GM19324 (cell line): ENCODE measurements around the gene STC2.
"Not testable (repeated sequence)": the region's sequence is repeated elsewhere in the genome, so short reads cannot be mapped to it uniquely, and the experiment has no call there.

Experiments
- ATAC-seq: cut with Tn5 transposase; IDR thresholded peaks from one replicate; pipeline ENCODE4 v1.9.1; 2021; ENCODE audit warnings: mild to moderate bottlenecking, moderate library complexity; ENCODE audit not compliant: unreplicated experiment, low FRiP score

Gene STC2

DNA sequence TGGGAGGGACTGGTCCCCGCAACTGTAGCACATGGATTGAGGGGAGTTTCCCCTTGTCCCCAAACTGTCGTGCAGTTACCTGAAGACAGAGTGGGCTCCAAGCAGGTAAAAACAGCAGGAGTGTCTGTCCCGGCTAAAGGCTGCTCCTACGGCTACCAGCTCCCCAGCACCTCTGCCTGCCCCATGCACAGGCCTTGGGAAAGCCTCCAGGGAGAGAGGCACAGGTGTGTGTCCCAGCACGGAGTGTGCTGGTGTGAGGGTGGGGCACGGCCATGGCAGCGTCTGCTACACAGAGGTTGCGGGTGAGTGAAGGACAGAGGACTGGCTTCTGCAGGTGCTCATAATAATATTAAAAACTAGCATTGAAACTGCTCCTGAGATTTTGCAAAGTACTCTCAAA is 30.4 kb downstream of the STC2 start:
- no peak for ATAC-seq

DNA sequence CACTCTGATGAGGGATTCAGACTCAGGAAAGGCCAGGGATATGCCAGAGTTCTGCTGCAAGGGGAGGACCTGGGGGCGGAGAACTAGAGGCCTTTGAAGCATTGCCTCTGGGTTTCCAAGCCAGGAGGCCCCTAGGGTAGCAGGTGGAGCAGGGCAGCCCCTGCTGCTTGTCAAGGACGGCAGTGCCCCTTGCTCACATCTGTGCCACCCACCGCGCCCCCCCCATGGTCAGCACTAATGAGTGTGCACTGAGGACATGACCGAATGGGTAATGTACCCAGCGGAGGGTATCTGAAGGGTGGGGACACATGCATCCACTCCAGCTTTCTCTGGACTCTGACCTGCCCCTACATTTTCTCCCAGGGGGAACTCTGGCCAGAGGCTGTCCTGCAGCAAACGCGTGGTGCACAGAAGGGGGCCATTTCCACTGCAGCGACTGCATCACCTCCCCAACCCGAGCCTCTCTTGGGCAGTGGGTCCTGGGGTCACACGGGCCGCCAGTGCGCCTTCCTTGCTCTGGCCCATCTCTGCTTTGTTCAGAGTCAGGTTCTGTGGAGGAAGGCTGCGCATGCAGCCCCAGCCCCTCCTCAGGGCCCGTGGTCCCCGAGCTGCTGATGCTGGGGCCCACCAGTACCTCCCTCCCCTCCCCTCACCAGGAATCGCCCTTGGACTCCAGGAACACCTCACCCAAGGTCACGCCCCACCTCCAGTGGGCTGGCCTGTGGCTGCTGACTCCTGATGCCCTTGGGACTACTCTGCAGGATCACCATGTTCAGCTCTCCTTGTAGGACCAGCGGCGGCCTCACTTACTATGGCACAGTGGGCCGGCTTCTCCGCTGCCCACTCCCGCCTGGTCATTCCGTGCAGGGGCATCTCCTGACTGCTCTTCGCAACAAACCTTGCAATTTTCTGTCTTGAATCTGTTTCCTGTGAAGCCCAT is 31.2 kb downstream of the STC2 start:
- ATAC-seq, result no peak

DNA sequence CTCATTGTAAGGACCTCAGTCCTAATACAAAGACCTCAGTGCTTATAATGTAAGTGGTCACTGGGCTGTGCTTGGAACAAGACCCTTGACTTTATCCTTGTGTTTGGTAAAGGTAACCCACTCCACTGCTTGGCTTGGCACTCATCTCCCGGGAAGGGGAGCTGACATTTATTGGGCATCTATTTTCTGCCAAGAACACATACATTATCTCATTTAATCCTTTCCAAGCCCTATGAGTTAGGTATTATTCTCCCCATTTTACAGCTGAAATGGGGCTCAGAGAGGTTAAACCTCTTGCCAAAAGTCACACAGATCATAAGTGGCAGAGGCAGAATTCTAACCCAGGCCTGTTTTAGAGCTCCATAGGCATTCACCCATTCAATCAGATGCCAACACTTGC is 32.4 kb downstream of the STC2 start:
- no peak for ATAC-seq

DNA sequence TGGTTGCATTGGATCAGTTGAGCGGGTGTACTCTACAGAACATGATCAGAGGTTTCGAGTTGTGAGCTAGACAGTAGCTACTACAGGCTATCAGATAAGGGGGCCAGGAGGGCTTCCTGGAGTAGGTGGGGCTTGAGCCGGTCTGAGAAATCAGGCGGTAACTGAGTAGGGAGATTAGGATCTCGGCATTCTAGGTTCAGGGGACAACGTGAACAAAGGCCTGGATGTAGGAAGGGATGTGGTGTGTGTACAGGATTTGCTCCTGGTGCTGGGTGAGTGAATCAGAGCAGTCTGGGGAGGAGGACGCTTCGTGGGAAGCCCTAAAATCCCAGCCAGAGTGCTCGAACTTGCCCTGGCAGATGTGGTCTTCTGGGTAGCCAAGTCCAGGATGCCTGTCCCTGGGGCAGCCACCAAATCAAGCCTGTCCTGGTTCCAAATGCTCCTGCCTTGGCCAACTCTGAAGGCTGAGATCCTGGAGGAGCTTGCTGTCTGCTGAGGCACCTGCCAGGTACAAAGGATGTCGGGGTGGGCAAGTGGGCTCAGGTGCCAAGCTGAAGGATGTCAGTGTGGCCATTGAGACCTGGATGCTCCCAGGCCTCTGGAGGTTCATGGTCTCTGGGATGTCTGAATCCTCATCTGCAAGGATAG is 33.4 kb downstream of the STC2 start:
- ATAC-seq, result no peak

DNA sequence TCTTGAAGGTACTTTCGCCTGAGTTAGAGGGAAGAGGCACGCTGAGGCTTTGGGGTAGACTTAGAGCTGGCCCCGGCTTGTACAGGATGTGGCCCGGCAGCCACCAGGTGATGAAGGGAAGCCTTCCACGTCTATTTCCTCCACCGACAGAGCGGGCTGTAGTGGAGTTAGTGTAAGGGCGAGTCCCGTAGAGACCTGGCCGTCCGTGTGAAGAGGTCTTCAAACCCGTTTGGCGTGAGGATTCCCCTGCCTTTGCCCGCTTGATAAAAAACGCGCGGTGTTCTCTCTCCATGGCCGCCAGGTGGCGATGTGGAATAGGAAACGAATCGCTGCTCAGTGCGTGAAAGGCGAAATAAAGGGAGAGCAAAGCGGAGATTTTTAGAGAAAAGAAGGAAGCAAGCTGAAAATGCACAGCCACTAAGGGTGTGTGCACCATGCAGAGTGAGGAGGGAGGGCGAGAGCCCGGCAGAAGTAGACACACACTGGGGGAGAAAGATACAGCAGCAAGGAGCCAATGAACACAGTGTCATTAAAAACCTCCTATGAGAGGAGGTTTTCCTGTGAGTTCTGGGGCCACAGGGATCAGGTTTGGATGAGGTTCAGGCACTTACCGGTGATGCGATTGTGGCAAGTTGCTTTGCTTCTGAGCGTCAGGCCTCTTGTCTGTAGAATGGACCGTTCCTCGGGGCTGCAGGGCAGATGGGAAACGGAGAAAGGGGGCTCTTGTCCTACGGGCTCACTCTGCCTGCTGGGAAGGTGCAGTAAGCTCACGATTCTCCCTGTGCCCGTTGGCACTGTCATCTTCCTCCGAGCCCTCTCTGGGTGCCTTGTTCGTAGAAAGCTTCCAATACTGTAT is 34.2 kb downstream of the STC2 start:
- peak; percentile 42 for ATAC-seq

DNA sequence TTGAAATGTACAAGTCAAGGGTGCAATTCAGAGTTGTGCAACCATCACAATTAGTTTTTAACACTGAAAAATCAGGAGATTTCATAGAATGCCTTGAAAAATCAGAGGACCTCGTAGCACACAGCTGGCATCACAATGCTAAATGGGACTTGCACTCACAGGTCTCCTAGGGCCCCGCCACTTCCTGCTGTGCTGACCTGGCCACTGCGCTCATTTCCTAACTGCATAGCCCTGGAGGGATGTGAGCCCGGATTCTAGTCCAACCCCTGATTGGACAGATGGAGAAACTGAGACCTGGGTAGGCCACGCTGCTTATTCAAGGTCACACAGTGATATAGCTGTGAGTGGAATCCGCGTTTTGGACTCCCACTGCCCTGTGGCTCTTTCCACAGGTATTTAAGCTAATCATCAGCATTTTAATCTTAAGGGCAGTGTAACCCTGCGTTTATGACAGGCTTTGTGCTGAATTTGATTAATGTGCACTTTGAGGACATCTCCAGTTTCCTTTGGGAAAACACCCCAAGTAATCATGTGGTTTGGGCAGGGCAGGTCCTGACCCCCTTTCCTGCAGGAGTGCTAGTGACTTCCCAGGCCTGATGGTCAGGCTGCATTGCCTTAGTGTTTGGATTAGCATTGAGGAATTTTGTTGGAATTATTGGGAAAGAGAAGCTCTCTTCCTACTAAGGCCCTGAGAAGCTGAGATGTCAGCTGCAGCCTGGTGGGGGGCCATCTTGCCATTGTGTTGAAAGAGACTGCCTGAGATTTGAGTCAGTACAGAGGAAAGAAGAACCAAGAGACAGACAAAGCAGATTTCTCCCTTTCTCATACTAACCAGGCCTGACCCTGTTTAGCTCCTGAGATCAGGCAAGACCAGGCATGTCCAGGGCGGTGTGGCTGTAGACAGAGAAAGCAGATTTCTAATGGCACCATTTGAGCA is 36.2 kb downstream of the STC2 start:
- ATAC-seq, result no peak

DNA sequence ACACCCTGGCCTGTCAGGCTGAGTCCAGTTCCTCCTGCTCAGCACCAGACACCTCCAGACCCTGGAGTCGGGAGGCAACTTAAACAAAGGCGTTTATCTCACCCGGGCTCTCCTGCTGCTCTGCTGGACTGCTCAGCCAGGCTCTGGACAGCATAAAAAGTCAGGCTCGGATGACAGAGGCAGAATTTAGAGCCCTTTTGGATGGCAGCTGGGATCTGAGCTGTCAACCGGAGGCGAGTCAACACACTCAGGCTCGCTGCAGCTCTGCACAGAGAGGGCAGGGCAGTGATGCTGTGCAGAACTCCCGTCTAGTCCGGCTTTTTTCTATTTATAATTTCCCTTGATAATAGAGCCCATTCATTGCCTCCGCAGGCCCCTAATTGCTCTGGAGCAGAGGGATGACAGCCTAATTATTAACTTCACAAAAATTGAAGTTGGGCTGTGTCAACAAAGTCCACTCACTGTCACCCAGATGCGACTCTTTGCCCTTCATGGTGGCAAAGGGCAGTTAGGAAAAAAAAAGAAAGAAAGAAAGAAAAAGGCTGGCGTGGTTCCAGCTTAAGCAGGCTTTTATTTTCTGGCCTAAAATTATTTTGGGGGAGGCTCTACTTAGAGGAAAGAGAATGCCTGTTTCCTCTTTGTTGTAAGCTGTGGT is 37.6 kb downstream of the STC2 start:
- no peak for ATAC-seq

DNA sequence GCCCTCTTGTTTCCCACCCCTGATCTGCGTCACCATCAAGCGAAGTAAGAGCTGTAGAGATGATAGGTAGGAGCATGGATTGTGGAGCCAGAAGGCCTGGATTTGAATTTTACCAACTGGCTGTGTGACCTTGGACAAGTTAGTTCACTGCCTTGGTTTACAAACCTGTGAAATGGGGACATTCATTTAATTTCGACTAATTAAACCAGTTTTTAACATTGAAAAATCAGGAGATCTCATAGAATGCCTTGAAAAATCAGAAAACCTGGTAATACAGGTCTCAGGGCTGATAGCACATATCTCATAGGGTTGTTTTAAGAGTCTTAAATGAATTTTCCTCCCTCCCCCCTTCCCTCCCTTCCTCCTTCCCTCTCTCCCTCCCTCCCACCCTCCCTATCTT is 38.8 kb downstream of the STC2 start:
- no peak for ATAC-seq

DNA sequence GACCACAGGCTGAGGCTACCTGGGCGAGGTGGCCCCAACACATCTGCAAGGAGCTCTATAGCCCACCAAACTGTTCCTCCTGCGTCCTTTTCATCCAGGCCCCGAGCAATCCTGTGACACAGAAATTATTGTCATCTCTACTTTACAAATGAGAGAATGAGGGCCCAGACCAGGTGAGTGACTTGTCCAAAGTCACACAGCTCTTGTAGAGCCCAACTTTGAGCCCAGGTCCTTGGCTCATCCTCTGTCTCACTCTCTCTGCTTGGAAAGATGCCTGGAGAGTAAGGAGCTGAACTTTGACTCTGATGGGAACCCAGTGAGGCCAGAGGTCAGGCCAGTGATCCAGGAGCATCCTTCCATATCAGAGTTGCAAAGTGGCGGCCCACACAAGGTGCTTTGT is 39.6 kb downstream of the STC2 start:
- ATAC-seq, result no peak

DNA sequence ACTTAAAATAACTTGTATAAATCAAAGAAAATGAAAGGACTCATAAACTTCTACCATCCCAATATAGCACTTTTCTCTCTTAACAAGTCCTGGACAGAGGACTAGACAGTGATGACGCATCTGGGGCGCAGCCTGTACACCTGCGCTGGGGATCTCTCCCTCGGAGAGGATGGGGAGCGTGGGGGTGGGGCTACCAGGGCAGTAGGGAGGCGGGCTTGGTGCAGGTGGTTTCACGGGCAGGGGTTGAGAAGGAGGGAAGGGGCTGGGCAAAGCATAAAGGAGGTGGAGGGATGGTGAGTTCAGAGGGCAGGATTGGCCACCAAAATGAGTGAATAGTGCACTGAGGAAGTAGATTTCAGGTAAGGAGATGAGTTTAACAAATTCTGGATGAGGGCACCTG is 41.1 kb downstream of the STC2 start:
- ATAC-seq, result no peak

DNA sequence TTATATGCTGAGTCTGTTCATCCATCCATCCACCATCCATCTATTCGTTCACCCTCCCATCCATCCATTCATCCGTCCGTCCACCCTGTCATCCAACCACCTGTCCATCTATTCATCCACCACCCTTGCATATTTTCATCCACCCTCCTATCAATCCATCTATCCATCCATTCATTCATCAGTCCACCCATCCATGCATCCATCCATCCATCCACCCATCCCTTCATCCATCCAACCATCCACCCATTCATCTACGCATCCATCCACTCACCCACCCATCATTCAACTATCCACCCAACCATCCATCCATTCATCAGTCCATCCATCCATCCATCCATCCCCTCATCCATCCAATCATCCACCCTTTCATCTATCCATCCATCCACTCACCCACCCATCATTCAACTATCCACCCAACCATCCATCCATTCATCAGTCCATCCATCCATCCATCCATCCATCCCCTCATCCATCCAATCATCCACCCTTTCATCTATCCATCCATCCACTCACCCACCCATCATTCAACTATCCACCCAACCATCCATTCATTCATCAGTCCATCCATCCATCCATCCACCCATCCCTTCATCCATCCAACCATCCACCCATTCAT is 43.8 kb downstream of the STC2 start:
- ATAC-seq, result not testable (repeated sequence)

DNA sequence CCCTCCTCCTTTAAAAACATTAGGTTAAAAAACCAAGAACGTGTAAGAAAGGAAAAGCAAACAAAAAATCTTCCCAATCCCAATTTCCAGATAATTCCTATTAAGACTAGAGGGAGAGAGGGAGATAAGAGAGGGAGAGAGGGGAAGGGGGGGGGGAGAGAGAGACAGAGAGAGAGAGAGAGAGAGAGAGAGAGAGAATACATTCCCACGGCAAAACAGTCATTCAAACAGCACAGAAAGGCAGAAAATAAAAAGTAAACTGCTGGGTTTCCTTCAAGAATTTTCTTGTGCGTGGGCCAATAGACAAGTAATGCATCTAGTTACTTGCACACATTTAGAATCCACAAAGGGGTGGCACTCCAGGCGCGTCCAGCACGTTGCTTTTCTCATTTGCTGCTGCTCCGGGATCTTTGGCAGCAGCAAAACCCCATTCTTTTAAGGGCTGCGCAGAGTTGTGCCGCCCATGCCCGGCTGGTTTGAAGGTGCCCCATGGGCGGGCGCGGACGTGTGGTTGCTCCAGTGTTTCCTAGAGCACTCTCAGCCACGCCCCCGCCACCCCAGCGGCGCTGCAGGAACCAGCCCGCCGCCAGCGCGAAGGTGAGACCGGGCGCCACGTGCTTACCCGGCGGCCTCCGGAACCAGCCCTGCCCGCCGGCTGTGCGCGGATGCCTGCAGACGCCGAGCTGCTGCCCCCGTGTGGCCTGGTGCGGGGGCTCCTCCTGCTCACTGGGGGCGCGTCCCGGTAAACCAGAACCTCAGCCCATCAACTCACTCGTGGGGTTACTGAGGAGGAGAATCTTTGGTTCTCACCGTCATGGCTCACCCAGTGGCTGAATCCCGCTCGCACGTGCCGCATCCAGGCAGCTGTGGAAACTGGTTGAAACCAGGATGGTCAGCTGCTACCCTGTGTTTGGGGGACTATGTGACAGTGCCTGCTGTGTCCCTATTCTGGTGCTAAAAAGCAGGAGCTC is 44.6 kb downstream of the STC2 start:
- peak; percentile 94 for ATAC-seq

DNA sequence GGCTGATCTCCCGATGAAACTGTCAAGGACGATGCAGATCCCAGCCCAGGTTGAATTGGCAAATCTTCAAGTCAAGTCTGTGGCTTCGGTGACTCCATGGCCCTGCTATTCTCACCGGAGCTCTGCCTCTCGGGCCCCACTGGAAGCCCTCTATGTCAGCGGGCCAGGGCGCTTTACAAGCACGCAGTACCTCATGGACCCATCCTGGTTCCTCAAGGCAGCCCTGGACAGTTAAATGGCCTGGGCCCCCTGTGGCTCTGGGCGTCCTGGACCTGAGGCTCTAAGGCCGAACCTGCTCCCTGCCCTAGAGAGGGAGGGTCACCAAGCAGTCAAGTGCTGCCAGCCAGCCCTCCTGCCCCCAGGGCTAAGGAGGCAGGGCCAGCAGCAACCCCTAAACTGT is 45.3 kb downstream of the STC2 start:
- ATAC-seq, result no peak

DNA sequence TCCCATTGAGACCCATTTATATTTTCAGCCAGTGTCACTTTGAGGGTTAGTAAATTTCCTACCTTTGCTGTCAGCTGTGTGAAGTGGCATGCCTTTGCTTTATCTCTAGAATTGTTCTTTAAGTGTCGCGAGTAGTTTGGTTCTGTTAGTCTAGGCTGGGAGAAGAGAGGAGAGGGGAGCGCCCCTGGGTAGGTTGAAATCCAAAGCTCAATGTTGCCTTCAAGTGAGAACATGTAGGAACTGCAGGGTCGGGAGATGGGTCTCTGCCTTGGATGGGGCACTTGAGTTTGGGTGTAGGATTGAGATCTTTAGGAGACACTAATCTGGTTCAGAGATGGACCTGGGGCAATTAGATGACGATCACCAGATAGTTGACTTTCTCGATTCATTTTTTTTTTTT is 46.3 kb downstream of the STC2 start:
- no peak for ATAC-seq

DNA sequence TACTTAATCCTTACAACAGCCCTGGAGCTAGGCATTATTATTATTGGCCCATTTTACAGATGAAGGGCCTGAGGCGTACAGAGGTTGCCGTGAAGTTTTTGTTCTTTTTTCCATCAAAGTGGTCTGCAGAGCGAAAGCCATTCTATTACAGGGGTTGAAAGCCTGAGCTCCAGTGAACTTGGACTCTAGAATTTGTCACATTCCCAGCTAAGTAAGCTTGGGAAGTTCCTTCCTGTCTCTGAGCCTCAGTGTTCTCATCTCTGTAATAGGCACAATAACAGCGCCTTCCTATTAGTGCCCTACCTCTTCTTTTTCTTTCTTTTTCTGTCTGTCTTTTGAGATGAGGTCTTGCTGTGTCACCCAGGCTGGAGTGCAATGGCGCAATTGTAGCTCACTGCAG is 49.0 kb downstream of the STC2 start:
- ATAC-seq, result no peak

DNA sequence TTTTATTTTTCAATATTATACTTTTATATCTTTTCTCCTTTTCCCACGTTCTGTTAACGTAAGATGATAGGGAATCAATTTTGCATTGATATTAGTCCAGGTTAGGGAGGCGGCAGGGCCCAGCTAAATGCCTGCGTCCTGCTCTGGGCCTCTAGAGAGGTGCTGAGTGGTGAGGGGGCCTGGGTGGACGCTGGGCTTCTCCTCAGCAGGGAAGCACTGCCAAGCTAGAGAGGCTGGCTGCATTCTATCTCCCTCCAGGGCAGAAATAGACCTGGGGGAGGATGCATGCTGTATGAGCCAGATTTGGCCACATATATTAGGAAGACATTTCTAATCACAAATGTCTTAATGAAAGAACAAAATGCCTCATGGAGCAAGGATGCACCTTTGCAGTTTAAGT is 49.6 kb downstream of the STC2 start:
- no peak for ATAC-seq

DNA sequence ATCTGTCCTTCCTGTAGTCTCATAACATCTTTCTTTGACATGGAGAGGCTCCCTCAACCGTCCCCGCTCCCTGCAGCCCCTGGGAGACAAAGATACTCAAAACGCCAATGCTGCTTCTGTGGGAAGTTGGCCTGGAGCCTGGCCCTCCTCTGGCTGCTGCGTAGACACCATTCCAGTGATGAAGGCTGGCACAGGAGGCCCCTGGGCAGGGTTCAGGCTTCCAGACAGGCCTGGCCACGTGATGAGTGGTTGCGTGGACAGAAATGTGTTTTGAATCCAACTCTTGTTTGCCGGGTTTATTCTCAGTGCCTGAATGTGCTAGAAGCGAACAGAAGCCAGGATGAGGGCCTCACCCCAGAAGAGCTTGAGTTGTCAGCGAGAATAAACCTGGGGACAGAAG is 50.0 kb downstream of the STC2 start:
- no peak for ATAC-seq

DNA sequence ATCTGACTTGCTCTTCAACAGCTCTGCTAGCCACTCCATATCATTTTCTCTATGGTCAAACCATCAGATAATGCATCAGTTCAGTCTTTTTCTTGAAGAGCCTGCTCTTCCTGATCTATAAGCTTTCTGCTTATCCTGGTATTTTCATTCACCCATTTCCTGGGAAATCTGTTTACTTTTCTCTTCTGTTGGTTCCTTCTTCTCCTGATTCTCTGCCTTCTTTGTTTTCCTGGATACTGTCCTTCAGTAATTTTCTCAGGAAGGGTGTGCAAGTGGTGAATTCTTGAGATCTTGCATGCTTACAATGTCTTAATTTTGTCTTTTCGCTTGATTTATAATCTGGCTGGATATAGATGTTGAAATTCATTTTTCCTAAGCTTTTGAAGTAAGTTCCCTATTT is 53.4 kb downstream of the STC2 start:
- no peak for ATAC-seq
